SKM-1 (cell line): ENCODE results near the gene CHCHD6.

Experiments
- DNase-seq: peaks from one replicate; lab custom pipeline; 2025; ENCODE audit not compliant: unreplicated experiment; lab: John Stamatoyannopoulos, UW

Gene CHCHD6

DNA sequence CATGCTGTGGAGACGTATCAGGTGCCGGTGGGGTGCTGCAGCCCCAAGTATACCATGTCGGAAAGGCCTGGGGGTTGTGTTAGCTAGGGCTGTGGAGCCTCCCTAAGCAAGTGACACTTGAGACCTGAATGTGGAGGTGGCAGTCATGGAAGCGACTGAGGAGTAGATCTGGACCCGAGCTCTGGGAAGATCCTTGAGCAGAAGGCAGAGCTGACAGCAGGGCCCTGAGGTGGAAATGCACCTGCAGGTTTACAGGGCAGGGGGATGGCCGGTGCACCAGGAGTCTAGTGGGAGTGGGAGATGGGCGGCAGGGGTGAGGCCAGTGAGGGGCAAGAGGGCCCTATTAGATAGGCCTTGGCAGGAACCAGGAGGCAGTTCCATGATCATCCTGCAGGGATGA is 187.1 kb downstream of the CHCHD6 start:
- no peak for DNase-seq

- no peak for DNase-seq
These were observed 187.8 kb downstream of the CHCHD6 start for GRCh38 chr3:126891791-126892190.

DNA sequence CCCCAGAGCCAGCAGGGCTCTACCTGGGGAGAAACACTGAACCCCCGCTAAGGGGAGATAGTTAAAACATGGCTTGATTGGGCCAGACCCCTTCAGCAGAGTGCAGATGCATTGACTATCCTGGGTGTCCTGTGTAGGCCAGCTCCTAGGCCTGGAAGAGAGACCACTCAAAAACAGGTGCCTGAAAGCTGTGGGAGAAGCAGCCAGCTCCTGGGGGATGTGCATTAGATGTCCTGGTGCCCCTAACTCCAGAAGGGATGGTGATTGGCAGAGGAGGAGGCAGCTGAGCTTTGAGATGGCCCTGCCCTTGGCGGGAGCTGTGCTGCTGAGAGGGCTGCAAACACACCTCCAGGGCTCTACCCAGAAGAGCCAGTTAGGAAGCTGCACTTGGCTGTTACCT is 189.6 kb downstream of the CHCHD6 start:
- no peak for DNase-seq

DNA sequence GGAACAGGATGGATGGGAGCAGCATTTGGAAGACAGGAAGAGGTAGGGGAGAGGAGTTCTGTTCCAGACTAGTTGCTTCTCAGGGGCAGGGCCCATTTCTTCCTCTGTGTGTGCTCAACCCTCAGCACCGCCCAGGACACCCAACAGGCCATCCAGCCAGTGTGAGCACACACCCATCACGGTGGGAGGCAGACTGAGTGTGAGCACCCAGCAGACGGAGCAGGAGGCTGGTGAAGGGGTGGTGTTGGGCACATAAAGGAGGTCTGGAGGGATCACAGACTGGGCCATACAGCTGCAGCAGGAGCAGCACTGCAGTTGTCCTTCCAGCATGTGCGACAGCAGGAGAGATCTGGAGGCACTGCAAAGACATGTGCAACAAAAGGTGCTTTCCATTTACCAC is 190.4 kb downstream of the CHCHD6 start:
- DNase-seq = no peak

DNA sequence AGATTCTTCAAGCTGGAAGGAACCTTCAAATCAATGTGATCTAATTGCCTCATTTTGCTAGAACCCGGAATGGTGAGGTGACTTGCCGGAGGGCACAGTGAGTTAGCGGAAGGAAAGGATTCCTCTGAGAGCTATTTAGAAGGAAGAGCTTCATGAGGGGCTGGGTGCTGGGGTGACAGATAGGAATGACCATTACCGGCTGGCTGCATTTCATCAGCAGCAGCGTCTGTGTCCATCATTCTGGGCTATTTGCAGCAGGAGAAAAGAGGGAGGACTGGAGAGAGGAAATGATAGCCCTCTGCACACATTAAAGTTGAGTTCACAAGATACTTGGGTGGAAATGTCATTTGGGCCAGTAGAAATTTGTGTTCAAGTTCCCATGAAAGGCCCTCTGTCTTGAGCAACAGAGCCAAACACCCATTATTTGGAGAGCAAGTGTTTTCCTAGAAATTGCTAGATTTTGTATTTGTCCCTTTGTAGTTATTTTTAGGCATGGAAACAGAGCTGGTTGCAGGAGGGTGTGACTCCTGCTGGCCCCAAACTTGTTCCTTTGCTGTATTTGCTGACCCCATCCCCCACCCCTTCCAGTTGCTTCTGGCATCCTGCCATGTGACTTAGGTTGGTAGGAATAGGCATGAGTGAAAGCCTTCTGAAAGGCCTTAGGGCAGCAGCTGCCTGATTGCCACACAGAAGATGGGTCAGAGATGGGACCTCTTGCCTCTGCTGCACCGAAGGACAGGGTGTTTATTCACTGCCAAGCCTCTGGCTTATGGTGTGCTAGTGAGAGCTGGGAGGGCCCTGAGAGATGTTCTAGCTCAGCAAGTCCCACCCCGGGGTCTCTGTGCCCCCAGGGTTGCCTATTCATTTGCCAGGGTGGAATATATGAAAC is 191.4 kb downstream of the CHCHD6 start:
- no peak for DNase-seq

GRCh38 chr3:126896067-126896441 is 192.0 kb downstream of the CHCHD6 start:
- DNase-seq = no peak

- no peak for DNase-seq
These were observed 192.9 kb downstream of the CHCHD6 start for GRCh38 chr3:126896968-126897367.

DNA sequence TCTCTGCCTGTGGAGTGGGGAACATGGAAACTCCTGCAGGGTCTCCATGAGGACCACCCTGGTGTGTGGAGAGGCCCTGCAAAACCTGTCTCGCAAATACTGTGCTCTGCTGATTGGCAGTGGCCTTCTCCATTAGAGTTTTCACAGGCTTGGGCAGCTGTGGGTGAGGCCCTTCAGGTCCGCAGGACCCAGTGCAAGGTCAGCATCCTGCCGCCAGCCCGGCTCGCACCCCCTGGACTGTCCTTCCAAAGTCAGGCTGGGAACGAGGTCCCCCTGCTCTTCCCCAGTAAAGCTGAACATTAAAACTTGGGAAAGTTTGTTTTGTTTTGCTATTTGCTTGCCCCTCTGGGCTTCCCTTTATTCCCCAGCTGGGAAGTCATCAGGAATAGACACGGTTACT is 193.9 kb downstream of the CHCHD6 start:
- DNase-seq = no peak

GRCh38 chr3:126900859-126901540 is 197.0 kb downstream of the CHCHD6 start:
- DNase-seq = no peak

GRCh38 chr3:126901631-126902030 is 197.6 kb downstream of the CHCHD6 start:
- DNase-seq = no peak

GRCh38 chr3:126903521-126903920 is 199.5 kb downstream of the CHCHD6 start:
- DNase-seq = no peak

DNA sequence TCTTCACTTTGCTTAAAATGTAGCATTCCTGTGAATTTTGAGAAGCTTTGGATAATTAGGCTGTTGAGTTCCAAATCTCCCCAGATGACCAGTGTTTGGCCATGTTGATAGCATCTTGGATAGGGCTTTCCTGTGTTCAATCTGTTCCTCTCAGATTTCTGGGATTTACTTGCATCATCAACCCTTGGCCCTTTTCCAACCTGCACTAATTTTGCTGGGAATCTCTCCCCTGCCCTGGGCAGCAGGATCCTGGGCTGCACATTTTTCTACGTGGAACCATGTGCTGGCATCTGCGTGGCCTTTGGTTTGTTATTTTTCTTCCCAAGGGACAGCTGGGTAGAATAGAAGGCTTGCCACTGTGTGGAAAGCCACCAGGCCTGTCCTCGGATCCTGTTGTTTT is 203.5 kb downstream of the CHCHD6 start:
- DNase-seq = no peak

DNA sequence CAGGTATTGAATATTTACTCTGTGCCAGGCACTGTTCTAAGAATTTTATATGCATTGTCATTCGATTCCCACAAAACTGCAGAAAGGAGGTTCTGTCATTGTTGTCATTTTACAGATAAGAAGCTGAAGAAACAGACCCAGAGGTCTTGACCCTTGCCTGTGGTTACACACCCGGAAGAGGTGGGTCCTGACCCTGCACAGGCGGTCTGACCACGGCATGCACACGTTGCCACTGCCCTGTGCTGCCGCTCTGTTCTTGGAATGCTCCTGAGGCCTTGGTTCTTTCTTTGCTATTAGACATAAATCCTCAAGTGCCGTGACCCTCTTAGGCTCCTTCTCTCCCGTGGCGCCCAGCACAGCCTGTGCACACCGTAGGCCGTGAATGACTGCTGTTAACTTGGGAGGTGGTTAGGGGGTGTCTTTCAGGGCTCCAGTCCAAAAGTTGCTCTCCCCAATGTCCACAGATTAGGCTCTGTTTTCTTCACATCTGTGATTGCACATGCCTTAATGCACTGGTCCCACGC is 204.8 kb downstream of the CHCHD6 start:
- DNase-seq = no peak

GRCh38 chr3:126910231-126910630 is 206.2 kb downstream of the CHCHD6 start:
- no peak for DNase-seq

- DNase-seq = peak; percentile 72
These were observed 207.4 kb downstream of the CHCHD6 start for GRCh38 chr3:126911162-126912026.

GRCh38 chr3:126912027-126912422 is 208.0 kb downstream of the CHCHD6 start:
- DNase-seq = no peak

DNA sequence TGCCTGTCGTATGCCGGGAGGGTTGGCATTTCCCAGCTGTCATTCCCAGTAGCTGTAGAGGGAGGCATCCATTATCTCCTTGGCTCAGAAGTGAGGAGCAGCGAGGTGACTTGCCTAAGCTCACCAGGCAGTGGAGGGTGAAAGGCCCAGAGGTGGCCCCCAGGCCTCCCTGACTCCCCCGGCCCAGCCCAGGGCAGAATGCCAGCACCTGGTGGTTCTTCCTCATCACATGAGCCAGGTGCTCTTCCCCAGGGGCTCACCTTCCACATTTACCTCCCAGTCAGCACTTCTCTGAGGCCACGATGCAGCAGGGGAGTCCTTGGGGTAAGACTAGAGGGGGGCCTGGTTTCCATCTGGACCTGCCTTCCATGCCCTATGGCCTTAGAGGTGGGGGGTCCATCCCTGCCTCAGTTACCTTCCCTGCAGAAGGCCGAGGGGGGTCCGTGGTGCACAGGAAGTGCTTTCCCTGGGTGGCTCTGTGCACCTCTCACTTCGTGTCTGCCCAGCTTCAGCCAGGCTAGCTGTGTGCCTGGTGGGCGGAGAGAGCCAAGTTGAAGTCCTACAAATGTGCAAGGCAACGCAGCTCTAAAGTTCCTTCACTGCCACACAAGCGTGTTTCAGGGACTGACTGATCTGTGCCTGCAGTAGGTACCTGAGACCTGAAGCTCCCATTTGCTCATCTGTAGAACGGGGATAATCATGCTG is 208.6 kb downstream of the CHCHD6 start:
- no peak for DNase-seq

- DNase-seq = no peak
These were observed 209.5 kb downstream of the CHCHD6 start for GRCh38 chr3:126913524-126913923.

DNA sequence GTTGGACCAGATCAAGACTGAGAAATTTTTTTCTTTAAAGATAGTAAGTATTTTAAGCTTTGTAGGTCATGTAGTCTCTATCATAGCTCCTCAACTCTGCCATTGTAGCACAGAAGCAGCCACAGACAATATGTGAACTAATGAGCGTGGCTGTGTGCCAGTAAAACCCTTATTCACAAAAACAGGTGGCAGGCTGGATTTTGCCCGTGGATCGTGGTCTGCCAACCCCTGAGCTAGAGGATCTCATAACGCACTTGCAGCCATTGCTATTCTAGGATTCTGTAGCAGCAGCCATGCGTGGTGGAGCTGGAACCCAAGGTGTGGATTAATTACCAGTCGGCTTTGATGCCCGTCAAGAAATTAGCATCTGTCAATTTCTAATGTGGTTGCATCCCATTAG is 210.2 kb downstream of the CHCHD6 start:
- no peak for DNase-seq

- DNase-seq = no peak
These were observed 211.0 kb downstream of the CHCHD6 start for GRCh38 chr3:126915015-126915414.

DNA sequence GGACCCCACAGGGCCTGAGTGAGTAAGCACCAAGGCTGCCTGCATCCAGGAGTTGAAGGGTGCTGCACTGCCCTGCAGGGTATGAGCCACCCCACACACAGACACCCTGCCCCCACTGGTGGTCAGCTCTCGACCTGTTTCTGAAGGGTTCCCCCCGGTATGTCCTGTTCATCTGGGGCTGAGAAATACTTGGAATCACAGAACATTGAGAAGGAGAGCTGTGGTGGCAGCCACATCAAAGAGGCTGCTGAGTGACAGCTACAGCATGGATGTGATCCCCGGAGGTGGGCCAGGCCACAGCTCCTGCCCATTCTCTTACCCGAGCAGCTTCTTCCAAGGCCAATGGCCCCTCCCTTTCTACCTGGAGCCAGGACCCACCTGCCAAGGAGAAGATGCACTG is 212.5 kb downstream of the CHCHD6 start:
- no peak for DNase-seq
